ENCODE data around the gene MYO1A.
A peak's percentile ranks its signal among the peaks of the same experiment; 100 is the strongest.

MYO1A gene

DNA sequence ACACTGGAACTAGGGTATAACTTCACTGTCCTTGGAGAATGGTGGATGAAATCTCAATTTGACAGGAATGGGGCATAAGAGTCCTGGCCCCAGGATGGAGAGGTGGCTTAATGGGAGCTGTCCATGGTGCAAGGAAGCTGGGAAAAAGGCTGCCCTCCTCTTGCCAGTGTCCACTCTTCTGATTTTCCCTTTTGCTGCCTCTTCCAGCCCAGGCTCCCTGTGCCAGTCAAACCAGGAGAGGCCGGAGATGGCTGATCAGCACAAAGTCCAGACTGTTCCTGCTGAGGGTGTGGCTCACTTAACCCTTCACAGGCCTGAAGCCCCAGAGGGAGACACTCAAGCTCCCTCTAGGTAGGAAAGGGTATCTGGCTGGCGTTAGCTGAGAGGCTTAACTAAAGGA, at the start of gene MYO1A:
MYO1A (minus strand) TSS at position 240 of the 400 bp plus-strand sequence. CDS start 1,806 bp downstream, outside the sequence.
- DNase-seq, result no peak

DNA sequence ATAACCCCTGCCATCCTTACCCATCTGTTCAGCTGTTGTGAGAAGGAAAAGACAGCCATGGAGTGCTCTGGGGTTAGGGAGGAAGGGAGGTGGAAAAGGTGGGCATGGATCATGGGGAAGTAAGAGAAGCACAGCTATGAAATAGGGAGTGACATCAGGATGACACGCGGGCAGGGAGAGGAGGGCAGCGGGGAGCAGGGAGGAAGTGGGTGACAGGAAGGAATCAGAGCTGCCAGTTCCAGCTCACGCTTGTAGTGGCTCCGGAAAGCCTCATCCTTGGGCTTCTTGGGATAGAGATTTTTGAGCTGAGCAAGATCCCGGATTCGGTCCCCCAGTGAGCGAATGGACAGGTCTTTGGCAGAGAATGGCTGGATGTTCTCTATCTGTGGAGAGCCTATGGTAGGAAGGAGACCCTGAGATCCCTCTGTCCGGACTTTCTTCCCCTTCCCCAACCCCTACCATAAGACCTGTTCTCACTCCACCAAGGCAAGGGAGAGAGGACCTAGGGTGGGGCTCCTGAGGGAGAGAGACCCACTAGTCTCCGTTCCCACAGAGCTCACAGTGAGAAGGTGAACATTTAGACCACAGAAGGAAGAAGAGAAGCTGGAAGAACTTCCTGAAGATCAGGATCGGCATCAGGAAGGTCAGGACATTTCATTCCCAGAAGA, 49.3 kb upstream of the MYO1A start:
- no peak for DNase-seq

DNA sequence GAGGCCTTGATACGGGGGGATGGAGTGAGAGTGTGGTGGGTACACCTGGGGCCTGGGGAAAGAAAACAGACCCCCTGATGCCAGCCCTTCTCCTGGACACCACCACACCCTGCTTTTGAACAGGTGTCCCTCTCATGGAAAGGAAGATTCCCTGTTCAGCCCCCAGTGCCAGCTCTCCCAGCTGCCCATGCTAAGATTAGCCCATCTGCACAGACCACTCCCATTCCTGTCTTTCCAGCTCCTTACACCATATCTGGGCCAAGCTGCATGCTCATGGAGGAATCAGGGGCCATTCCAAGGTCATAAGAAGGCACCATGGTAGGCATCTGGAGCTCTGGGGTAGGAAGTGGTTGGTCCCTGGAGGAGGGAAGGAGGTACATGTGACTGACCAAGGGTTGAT, 48.6 kb upstream of the MYO1A start:
- DNase-seq, result no peak

DNA sequence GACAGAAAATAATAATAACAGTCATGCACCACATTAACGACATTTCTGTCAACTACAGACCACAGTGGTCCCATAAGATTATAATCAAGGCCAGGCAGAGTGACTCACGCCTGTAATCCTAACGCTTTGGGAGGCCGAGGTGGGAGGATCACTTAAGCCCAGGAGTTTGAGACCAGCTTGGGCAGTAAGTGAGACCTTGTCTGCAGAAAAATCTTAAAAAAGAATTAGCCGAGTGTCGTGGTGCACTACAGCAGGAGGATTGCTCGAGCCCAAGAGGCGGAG, 47.6 kb upstream of the MYO1A start:
- no peak for DNase-seq

DNA sequence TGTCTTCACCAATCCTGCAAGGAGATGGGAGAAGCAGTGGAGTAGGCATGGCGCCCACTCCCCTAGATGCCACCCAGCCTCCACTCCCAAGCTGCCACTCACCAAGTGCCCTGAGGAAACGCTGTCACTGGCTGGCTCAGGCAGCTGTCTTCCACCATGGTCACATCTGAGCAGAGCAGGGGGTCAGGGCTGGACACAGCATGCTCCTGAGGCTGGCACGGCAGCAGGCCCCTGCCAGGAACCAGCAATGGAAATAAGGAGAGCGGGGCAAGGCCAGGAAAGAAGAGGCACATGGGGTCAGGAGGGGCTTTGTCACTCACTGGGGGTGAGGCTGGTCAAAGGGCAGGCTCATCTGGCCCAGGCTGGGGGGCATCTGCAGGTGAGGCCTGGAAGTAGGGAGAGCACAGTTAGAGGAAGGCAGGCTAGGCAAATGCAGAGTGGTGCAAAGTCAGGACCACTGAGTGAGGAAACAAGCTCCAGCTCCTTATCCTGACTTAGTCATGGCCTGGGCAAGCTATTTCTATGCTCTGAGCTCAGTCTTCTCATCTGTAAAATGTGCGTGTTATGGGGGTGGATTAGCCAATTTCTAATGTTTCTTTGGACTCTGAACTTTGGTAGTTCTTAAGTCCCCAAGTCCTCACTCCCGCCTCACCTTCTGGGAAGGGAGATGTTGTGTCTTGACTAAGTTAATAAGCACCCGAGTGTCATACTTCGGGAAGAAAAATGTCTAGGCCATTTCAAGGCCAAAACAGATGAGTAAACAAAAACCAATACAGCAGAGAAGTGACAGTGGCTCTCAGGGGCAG, 47.0 kb upstream of the MYO1A start:
- no peak for DNase-seq

DNA sequence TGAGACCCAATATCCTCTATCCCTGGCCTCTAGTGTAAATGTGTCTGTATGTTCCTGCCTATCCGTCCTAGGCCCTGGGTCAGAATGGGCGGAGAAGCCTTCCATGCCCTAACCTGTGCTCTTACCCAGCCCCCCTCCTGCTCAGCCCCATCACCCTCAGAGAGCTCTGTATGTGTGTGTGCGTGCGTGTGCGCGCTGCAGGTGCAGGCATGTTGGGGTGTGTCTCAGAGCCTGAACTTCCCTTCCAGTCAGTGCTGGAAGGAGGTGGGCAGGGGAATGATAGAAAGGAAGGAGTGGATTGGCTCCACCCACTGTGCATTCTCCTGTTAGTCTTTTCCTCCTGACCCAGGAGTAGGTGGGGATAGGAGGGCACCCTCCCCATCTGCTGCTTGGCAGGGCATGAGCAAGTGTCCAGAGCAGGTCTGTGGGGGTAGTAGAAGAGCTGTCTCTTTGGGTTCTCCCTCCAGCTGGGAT, 46.2 kb upstream of the MYO1A start:
- no peak for DNase-seq

DNA sequence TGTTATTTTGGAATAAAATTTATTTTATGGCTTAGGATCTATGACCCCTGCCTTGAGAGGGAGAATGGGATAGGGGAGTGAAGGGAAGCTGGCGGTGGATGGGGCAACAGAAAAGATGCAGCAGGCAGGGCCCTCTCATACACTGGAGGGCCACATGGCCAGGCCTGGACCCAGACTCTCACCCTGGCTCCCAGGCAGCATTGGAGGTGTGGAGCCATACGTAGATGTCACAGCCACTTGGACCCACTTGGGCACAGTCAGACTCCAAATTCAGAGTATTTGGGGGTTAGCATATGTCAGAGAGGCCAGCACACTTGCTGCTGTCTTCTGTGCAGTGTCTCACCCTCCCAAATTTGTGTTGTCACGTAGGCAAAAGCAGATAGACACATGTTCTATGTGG, 45.5 kb upstream of the MYO1A start:
- DNase-seq, result no peak

DNA sequence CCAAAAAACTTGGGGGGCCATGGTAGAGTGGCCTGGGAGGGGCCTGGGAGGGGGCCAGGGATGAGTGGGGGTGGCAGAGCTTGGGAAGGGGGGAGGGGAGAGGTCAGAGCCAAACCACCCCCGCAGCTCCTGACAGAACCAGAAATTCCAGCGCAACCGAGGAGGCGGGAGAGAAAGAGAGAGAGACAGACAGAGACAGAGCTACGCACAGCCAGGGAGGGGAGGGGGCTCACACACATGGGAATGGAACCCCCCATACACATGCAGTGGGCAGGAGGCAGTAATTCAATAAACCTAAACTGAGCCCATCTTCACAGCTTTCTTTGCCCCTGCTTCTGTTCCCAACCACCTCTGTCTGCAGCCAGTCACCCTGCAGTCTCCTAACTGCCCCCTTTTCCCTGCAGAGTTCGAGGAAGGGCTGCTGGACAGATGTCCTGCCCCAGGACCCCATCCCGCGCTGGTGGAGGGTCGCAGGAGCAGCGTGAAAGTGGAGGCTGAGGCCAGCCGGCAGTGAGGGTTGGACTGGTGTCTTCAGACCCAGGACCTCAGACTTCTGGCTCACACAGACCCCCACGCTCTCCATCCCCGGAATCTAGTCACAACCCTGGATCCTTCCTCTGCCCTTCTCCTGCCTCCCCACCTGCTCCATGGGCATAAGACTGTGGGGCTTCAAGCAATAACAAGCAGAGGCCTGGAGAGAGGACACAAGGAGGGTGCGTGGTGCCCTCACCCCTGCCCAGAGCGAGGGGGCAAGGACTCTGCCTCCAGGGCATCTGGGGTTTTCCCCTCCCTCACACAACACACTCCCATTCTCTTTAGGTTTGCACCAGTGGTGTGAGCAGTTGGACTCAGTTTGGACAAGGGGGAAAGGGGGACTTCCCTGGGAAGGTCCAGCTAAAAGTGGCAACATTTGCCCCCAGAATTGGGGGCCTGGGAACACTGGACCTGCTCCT, 44.6 kb upstream of the MYO1A start:
- no peak for DNase-seq

DNA sequence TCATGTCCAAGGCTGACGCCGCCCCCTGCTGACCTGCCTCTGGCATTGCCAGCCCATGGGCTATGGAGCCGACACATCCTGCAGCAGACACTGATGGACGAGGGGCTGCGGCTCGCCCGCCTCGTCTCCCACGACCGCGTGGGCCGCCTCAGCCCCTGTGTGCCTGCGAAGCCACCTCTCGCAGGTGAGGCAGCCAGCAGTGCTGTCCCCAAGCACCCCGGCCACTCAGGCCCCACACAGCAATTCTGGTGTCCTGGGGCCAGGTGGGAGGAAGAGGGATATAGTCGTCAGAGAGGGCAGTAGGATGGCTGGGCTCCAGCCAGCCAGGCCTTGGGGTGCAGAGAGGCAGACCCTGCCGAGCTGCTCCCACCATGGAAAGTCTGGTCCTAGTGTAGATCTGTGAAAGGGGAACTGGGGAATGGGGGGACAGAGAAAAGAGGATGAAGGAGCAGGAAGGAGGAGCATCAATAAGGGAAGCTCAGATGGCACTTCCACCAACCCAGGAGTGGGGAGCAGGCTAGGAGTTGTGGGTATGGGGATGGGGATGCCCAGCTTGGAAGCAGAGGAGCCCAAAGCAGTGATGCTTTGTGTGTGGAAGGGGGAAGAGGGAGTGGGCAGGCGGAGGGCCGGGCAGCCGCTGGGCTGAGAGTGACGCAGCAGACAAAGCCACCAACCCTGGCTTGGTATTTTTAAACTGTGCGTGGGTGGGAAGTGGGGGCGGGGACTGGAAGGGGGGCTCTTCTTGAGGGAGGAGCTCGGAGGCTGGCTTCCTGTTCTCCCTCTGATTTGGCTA, 43.7 kb upstream of the MYO1A start:
- peak; percentile 75 to 80 for DNase-seq

DNA sequence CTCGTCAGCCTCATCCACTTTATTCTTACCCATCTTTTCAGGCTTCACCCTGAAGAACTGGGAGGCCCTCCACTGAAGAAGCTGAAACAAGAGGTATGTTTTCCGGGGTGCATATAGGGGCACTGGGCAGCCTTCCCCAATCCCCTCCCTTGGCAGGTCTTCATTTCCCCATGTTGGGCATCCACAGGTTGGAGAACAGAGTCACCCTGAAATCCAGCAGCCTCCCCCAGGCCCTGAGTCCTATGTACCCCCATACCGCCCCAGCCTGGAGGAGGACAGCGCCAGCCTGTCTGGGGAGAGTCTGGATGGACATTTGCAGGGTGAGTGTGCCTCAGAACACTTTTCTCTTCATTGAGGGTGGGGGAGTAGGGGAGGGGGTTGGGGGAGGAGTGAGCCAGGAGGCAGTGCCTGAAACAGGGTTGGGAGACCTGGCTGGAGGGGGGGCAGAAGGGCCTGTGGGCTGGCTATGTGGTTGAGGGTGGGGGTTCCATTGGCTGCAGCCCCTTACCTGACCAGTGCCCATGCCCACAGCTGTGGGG, 43.0 kb upstream of the MYO1A start:
- DNase-seq, result no peak

DNA sequence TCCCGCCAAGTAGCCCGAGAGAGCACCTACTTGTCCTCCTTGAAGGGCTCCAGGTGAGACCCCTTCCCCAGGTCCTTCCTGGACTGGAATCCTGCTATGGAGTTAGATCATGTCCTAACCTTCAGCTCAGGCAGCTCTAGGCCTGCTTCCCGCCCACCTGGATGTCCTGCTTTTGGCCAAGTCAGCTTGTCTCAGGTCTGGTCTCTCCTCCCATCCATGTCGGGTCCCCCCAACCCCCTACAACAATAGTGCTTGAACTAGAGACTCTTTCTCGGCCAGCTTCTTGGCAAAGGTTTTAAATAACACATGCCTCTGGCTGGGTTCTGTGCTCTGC, 42.6 kb upstream of the MYO1A start:
- DNase-seq, result no peak

DNA sequence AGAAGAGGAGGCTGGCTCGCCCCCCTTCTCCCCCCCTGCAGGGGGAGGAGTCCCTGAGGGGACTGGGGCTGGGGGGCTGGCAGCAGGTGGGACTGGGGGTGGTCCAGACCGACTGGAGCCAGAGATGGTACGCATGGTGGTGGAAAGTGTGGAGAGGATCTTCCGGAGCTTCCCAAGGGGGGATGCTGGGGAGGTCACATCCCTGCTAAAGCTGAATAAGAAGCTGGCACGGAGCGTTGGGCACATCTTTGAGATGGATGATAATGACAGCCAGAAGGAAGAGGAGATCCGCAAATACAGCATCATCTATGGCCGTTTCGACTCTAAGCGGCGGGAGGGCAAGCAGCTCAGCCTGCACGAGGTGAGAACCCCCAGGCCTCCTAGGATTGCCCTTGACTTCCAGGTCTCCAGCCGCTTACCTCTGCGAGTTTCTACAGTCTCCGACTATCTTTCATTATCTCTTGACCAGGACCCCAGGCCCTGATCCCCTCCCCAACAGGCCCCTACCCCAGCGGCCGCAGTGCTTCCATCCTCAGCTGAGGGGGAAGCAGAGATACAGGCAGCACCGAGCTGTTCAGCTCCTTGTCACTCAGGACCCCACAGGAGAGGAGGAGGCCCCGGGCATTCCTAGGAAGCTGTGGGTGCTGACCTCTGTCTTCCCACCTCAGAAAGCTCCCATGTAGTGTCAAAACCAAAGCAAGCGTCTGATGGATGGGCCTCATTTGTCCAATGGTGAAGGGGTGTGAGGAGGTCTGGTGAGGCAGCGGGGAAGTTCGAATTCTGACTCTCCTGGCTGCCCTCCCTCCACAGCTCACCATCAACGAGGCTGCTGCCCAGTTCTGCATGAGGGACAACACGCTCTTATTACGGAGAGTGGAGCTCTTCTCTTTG, 42.0 kb upstream of the MYO1A start:
- DNase-seq, result no peak

DNA sequence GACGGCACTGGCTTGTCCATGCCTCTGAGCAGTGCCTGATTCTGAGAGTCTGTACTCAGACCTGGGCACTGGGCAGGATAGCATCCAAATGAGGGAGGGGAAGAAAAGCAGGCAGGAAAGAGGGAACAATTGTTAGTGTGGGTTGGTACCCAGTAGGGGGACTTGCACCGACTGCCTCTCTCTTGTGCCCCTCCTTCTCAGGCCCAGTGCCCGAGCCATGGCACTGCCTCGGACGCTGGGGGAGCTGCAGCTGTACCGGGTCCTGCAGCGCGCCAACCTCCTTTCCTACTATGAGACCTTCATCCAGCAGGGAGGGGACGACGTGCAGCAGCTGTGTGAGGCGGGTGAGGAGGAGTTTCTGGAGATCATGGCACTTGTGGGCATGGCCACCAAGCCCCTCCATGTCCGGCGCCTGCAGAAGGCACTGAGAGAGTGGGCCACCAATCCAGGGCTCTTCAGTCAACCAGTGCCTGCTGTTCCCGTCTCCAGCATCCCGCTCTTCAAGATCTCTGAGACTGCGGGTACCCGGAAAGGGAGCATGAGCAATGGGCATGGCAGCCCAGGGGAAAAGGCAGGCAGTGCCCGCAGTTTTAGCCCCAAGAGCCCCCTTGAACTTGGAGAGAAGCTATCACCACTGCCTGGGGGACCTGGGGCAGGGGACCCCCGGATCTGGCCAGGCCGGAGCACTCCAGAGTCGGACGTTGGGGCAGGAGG, 41.2 kb upstream of the MYO1A start:
- no peak for DNase-seq

DNA sequence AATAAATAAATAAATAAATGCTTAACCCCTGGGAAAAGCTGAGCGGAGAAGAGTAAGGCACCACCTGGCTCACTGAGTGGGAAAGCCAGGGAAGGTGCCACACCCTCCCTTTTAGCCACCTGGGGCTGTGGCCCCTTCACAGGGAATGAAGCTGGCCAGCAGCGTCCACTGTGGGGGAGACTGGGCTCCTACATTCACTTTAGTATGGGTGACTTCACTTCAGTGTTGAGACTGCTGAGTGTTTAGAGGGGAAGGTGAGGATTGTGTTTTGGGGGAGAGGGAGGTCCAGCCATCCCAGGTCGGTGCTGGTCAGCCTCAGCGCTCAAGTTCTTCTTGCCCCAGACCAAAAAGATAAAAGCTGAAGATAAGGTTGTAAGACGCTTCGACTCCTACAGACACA, 40.6 kb upstream of the MYO1A start:
- DNase-seq, result no peak

DNA sequence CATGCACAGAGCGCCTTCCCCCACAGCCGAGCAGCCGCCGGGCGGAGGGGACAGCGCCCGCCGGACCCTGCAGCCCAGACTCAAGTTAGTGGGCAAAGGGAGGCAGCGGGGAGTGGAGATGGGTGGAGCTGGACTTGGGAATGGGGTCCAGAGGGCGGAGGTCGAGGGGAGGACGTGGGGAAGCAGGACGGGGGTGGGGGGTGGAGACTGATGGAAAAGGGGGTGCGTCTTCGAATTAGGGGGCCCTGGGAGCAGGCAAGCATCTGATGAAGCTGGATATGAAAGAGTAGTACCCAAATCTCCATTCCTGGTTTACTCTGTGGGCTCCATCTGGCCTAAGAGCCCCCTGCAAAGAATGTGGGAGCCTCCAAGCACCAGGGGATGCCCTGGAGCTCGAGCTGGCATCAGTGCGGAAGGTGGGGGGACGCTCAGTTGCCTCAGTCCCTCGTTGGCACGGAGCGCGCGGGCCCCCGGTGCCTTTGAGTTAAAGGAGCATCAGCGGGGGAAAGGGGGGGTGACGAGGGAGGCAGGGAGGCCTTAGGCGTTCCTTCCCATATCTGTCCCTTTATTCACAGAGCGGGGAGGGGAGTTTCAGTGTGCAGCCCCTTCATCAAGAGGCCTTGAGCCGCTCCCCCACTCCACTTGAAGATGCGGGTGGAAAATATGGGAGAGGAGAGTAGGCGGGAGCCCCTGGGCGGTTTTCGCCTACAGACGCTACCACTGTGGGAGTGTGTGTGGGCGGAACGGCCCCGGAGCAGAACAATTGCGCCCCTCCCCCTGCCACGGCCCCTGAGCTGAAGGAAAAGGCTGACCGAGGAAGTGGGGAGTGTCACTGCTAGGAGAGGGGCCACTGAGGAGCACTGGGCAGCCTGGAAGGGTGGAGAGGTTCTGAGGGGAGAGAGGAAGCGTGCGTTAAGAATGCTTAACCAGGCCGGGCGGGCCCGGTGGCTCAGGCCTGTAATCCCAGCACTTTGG, 39.6 kb upstream of the MYO1A start:
- DNase-seq, result peak; percentile 65 to 69

DNA sequence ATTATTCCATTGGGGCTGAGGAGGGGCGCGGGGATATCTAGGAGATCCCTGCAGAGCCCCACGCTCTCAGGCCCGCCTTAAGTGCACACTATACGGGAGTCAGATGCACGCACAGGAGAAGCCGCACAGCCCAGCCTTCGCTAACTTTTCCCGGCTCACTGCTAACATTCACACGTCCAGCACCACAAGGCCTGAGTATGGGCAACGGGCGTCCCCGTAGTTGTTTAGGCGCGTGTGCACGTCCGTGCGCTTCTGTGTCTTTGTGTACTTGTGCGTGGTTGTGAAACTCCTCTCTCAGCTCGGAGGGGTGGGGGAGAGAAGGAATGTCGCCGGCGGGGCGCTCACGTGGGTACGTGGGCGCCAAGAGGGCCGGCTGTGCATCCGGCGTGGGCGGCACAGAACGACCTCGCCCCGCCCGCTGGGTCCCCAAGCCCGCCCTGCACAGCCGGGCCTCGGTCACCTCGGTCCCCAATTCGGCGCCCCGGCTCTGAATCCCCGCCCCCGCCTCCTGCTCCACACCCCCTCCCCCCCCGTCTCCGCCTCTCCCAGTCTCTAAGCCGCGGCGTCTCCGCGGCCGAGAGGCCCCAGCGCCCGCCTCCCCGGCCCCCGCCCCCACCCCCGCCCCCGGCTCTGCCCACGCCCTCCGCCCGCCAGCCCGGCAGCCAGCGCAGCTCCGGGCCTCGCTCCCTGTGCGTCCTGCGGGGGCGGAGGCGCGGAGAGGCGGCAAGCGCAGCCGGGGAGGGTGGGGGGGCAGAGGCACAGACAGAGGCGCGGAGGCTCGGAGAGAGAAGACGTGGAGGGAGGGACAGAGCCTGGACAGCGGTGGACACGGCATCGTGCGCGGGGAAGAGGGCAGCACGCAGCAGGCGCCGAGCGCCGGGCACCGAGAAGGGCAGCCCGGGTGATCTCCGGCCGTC, 38.7 kb upstream of the MYO1A start, which contains the start of gene NAB2:
NAB2 (plus strand) TSS at position 761 of the 917 bp plus-strand sequence. CDS start 158 bp downstream, outside the sequence.
- DNase-seq, result peak; percentile 82 to 93

DNA sequence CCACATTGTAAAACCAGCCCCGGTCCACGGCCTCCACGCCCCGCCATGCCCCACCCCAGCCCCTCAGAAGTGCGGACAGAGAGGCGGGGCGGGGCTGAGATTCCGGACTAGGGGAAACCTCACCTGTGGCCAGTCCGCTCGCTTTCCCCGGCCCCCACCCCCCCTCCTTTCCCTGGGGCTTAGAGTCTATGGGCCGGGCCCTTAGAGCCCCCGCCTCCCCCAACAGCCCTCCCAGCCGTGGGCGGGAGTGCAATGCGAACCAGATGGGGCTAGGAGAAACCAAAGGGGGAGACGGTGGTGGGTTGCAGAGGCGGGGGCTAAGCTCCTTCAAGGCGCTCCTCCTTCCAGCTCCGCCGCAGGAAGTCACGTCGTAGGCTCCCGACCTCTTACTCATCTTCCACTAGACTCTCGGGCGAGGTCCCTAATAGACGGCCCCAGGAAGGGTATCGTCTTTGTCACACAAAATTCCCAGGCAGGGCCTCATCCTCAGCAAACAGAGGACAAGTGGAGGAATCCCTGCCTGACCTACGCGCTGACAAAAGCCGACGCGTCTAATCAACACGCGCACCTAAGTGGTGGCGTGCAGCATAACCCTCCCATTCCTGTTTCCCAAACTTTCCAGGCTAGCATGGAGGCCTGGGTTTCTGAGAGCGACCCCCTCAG, 37.9 kb upstream of the MYO1A start:
- peak; percentile 81 to 88 for DNase-seq
